ENCODE measurements around the gene ARL8B.
"Not testable (repeated sequence)": the region's sequence is repeated elsewhere in the genome, so short reads cannot be mapped to it uniquely, and the experiment has no call there.

The ARL8B gene

DNA sequence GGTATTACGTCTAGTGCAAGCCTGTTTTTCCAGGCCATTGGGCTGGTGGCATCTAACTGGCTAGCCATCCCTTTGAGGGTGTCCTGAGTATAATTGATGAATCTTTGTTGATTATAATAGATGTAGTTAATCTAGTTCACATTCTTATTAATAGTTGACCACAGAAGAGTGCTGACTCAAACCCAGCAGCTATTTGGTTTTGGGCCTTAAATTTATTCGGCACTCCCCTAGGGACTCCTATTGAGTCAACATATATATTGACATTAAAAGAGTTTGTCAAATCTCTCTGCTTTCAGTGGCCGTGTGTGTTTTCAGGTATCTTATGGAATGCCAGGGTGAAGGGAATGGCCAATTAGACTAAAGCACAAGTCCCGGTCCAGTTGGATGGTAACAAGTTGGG, 19.7 kb downstream of the ARL8B start:
- no peak overlapping the region for H2BK120ac ChIP-seq (ENCODE audit: low read depth, low read length)
- no peak overlapping the region for H3K4me3 ChIP-seq (ENCODE audit: low read length)
- no peaks in the 10 kb centered on the region for H3K27me3 ChIP-seq (ENCODE audit: insufficient read depth, low read length, poor library complexity)
- H4K8ac ChIP-seq (ENCODE audit: low read depth, low read length) = no peak overlapping the region
- H3K36me3 ChIP-seq (ENCODE audit: control insufficient read depth, insufficient read depth, low read length) = no peaks in the 10 kb centered on the region
- no CpG with 5 or more reads among the region's 4 CpGs for WGBS (ENCODE audit: extremely low coverage, insufficient coverage, low lambda C conversion rate)
- no peak overlapping the region for H3K56ac ChIP-seq (ENCODE audit: low read length)
- H3K79me2 ChIP-seq (ENCODE audit: control insufficient read depth, insufficient read depth, low read length) = peaks cover 56% of the 10 kb centered on the region
- no peak overlapping the region for H2BK15ac ChIP-seq (replicated peaks; ENCODE audit: low read depth)
- no peak overlapping the region for H3K23ac ChIP-seq (ENCODE audit: low read length)
- H3K79me1 ChIP-seq (ENCODE audit: low read length) = peaks cover 30% of the 10 kb centered on the region
- H4K5ac ChIP-seq (ENCODE audit: low read length) = no peak overlapping the region
- H2BK5ac ChIP-seq (ENCODE audit: low read length) = no peak overlapping the region
- no peak overlapping the region for H3K4me2 ChIP-seq (ENCODE audit: low read length)
- no peak overlapping the region for H3K9ac ChIP-seq (ENCODE audit: low read length)
- no peak for DNase-seq
- no peak overlapping the region for H2AK5ac ChIP-seq (ENCODE audit: low read length)
- H3K18ac ChIP-seq (ENCODE audit: low read length) = no peak overlapping the region
- no peaks in the 10 kb centered on the region for H3K4me1 ChIP-seq (ENCODE audit: control insufficient read depth, low read depth, low read length)
- H3K4ac ChIP-seq (ENCODE audit: low read depth, low read length) = no peak overlapping the region
- no peak overlapping the region for H3K27ac ChIP-seq (ENCODE audit: low read depth, low read length)

DNA sequence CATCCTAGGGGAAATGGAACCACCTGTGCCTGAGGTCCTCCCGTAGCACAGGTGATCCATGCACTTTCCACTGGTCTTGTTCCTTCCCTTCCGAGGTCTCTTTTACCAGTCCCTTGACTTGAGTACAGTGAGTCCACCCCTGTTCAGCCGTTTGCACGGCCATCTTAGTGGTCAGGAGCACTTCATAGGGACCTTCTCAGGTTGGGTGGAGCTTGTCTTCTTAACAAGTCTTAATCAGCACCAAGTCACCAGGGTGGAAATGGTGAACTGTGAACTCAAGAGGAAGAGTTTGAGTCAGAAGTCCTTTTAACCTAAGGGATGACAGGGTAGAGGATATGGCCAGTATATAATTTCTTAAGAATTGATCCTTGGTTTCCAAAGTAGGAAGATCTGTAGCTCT, 21.4 kb downstream of the ARL8B start:
- Histone ChIP-seq H3K4me1 (ENCODE audit: control insufficient read depth, low read depth, low read length) (no peaks in the 10 kb centered on the region), H3K79me1 (ENCODE audit: low read length) (peaks cover 32% of the 10 kb centered on the region), H3K23ac (ENCODE audit: low read length) (no peak overlapping the region), H3K18ac (ENCODE audit: low read length) (no peak overlapping the region), H2BK120ac (ENCODE audit: low read depth, low read length) (no peak overlapping the region), H3K4ac (ENCODE audit: low read depth, low read length) (no peak overlapping the region), H3K27ac (ENCODE audit: low read depth, low read length) (no peak overlapping the region), H3K56ac (ENCODE audit: low read length) (no peak overlapping the region), H4K5ac (ENCODE audit: low read length) (no peak overlapping the region), H3K36me3 (ENCODE audit: control insufficient read depth, insufficient read depth, low read length) (no peaks in the 10 kb centered on the region), H3K4me3 (ENCODE audit: low read length) (no peak overlapping the region), H2AK5ac (ENCODE audit: low read length) (no peak overlapping the region), H4K8ac (ENCODE audit: low read depth, low read length) (no peak overlapping the region), H2BK5ac (ENCODE audit: low read length) (no peak overlapping the region), H3K4me2 (ENCODE audit: low read length) (no peak overlapping the region), H3K79me2 (ENCODE audit: control insufficient read depth, insufficient read depth, low read length) (peaks cover 53% of the 10 kb centered on the region), H3K9ac (ENCODE audit: low read length) (no peak overlapping the region), H3K27me3 (ENCODE audit: insufficient read depth, low read length, poor library complexity) (no peaks in the 10 kb centered on the region), H2BK15ac (replicated peaks; ENCODE audit: low read depth) (no peak overlapping the region)
- DNase-seq = no peak
- WGBS (ENCODE audit: extremely low coverage, insufficient coverage, low lambda C conversion rate) = no CpG with 5 or more reads among the region's 4 CpGs

- no peak overlapping the region for H4K5ac ChIP-seq (ENCODE audit: low read length)
- no peak overlapping the region for H3K4me2 ChIP-seq (ENCODE audit: low read length)
- no peak overlapping the region for H4K8ac ChIP-seq (ENCODE audit: low read depth, low read length)
- no peak overlapping the region for H3K27ac ChIP-seq (ENCODE audit: low read depth, low read length)
- H2BK120ac ChIP-seq (ENCODE audit: low read depth, low read length) = no peak overlapping the region
- no peak overlapping the region for H2AK5ac ChIP-seq (ENCODE audit: low read length)
- peaks cover 31% of the 10 kb centered on the region for H3K79me1 ChIP-seq (ENCODE audit: low read length)
- H3K4ac ChIP-seq (ENCODE audit: low read depth, low read length) = no peak overlapping the region
- no peaks in the 10 kb centered on the region for H3K27me3 ChIP-seq (ENCODE audit: insufficient read depth, low read length, poor library complexity)
- no peak overlapping the region for H3K56ac ChIP-seq (ENCODE audit: low read length)
- no peaks in the 10 kb centered on the region for H3K4me1 ChIP-seq (ENCODE audit: control insufficient read depth, low read depth, low read length)
- H3K4me3 ChIP-seq (ENCODE audit: low read length) = no peak overlapping the region
- H3K79me2 ChIP-seq (ENCODE audit: control insufficient read depth, insufficient read depth, low read length) = peaks cover 52% of the 10 kb centered on the region
- DNase-seq = no peak
- H3K23ac ChIP-seq (ENCODE audit: low read length) = no peak overlapping the region
- WGBS (ENCODE audit: extremely low coverage, insufficient coverage, low lambda C conversion rate) = no CpG with 5 or more reads among the region's 5 CpGs
- no peak overlapping the region for H2BK15ac ChIP-seq (replicated peaks; ENCODE audit: low read depth)
- H3K9ac ChIP-seq (ENCODE audit: low read length) = no peak overlapping the region
- no peak overlapping the region for H3K18ac ChIP-seq (ENCODE audit: low read length)
- H3K36me3 ChIP-seq (ENCODE audit: control insufficient read depth, insufficient read depth, low read length) = no peaks in the 10 kb centered on the region
- H2BK5ac ChIP-seq (ENCODE audit: low read length) = no peak overlapping the region
Observed at GRCh38 chr3:5144316-5144994, 22.4 kb downstream of the ARL8B start.

GRCh38 chr3:5145120-5145519, 23.0 kb downstream of the ARL8B start:
- Histone ChIP-seq H3K4ac (ENCODE audit: low read depth, low read length) (no peak overlapping the region), H3K27me3 (ENCODE audit: insufficient read depth, low read length, poor library complexity) (no peaks in the 10 kb centered on the region)

GRCh38 chr3:5147152-5147551, 25.1 kb downstream of the ARL8B start:
- not testable (repeated sequence) for H2BK15ac ChIP-seq (replicated peaks; ENCODE audit: low read depth); H2BK120ac ChIP-seq (ENCODE audit: low read depth, low read length); H2BK5ac ChIP-seq (ENCODE audit: low read length); H4K5ac ChIP-seq (ENCODE audit: low read length); H3K4me1 ChIP-seq (ENCODE audit: control insufficient read depth, low read depth, low read length); H3K4me3 ChIP-seq (ENCODE audit: low read length); H4K8ac ChIP-seq (ENCODE audit: low read depth, low read length); H3K18ac ChIP-seq (ENCODE audit: low read length); H2AK5ac ChIP-seq (ENCODE audit: low read length); H3K9ac ChIP-seq (ENCODE audit: low read length); H3K56ac ChIP-seq (ENCODE audit: low read length); H3K4me2 ChIP-seq (ENCODE audit: low read length); DNase-seq; H3K27ac ChIP-seq (ENCODE audit: low read depth, low read length); H3K36me3 ChIP-seq (ENCODE audit: control insufficient read depth, insufficient read depth, low read length); H3K23ac ChIP-seq (ENCODE audit: low read length); H3K4ac ChIP-seq (ENCODE audit: low read depth, low read length); H3K27me3 ChIP-seq (ENCODE audit: insufficient read depth, low read length, poor library complexity)
- H3K79me1 ChIP-seq (ENCODE audit: low read length) = peaks cover 24% of the 10 kb centered on the region
- H3K79me2 ChIP-seq (ENCODE audit: control insufficient read depth, insufficient read depth, low read length) = peaks cover 44% of the 10 kb centered on the region
- WGBS (ENCODE audit: extremely low coverage, insufficient coverage, low lambda C conversion rate) = no CpG with 5 or more reads among the region's 5 CpGs

More at GRCh38 chr3:5145120-5145519, 23.0 kb downstream of the ARL8B start:
- Histone ChIP-seq H3K23ac (ENCODE audit: low read length) (no peak overlapping the region), H3K9ac (ENCODE audit: low read length) (no peak overlapping the region), H3K18ac (ENCODE audit: low read length) (no peak overlapping the region), H4K5ac (ENCODE audit: low read length) (no peak overlapping the region), H3K4me2 (ENCODE audit: low read length) (no peak overlapping the region), H3K27ac (ENCODE audit: low read depth, low read length) (no peak overlapping the region), H2BK5ac (ENCODE audit: low read length) (no peak overlapping the region), H3K4me1 (ENCODE audit: control insufficient read depth, low read depth, low read length) (no peaks in the 10 kb centered on the region), H3K4me3 (ENCODE audit: low read length) (no peak overlapping the region), H2BK15ac (replicated peaks; ENCODE audit: low read depth) (no peak overlapping the region), H2BK120ac (ENCODE audit: low read depth, low read length) (no peak overlapping the region), H3K79me1 (ENCODE audit: low read length) (peaks cover 29% of the 10 kb centered on the region), H3K36me3 (ENCODE audit: control insufficient read depth, insufficient read depth, low read length) (no peaks in the 10 kb centered on the region), H2AK5ac (ENCODE audit: low read length) (no peak overlapping the region), H3K79me2 (ENCODE audit: control insufficient read depth, insufficient read depth, low read length) (peaks cover 52% of the 10 kb centered on the region), H4K8ac (ENCODE audit: low read depth, low read length) (no peak overlapping the region), H3K56ac (ENCODE audit: low read length) (no peak overlapping the region)
- no CpG with 5 or more reads among the region's 5 CpGs for WGBS (ENCODE audit: extremely low coverage, insufficient coverage, low lambda C conversion rate)
- no peak for DNase-seq

GRCh38 chr3:5149306-5149880, 27.3 kb downstream of the ARL8B start:
- H3K4me3 ChIP-seq (ENCODE audit: low read length) = no peak overlapping the region
- WGBS (ENCODE audit: extremely low coverage, insufficient coverage, low lambda C conversion rate) = no CpG with 5 or more reads among the region's 7 CpGs
- H2AK5ac ChIP-seq (ENCODE audit: low read length) = no peak overlapping the region
- no peak overlapping the region for H3K4me2 ChIP-seq (ENCODE audit: low read length)
- H3K27ac ChIP-seq (ENCODE audit: low read depth, low read length) = no peak overlapping the region
- no peak overlapping the region for H3K9ac ChIP-seq (ENCODE audit: low read length)
- H3K27me3 ChIP-seq (ENCODE audit: insufficient read depth, low read length, poor library complexity) = no peaks in the 10 kb centered on the region
- DNase-seq = no peak
- no peak overlapping the region for H3K56ac ChIP-seq (ENCODE audit: low read length)
- no peaks in the 10 kb centered on the region for H3K36me3 ChIP-seq (ENCODE audit: control insufficient read depth, insufficient read depth, low read length)
- H3K4me1 ChIP-seq (ENCODE audit: control insufficient read depth, low read depth, low read length) = no peaks in the 10 kb centered on the region
- H3K4ac ChIP-seq (ENCODE audit: low read depth, low read length) = no peak overlapping the region
- no peak overlapping the region for H2BK5ac ChIP-seq (ENCODE audit: low read length)
- peaks cover 21% of the 10 kb centered on the region for H3K79me1 ChIP-seq (ENCODE audit: low read length)
- H3K79me2 ChIP-seq (ENCODE audit: control insufficient read depth, insufficient read depth, low read length) = peaks cover 43% of the 10 kb centered on the region
- H3K23ac ChIP-seq (ENCODE audit: low read length) = no peak overlapping the region
- H4K8ac ChIP-seq (ENCODE audit: low read depth, low read length) = no peak overlapping the region
- no peak overlapping the region for H2BK15ac ChIP-seq (replicated peaks; ENCODE audit: low read depth)
- H4K5ac ChIP-seq (ENCODE audit: low read length) = no peak overlapping the region
- H2BK120ac ChIP-seq (ENCODE audit: low read depth, low read length) = no peak overlapping the region
- no peak overlapping the region for H3K18ac ChIP-seq (ENCODE audit: low read length)

All from mesendoderm (in vitro differentiated cells).